HepG2 (cell line): ENCODE data around the gene SFT2D1. TPM values are rescaled to one million over a fixed set of nuclear protein-coding genes. Genes with fewer than 3 reads are reported as not detected.

Source experiments
- CREB1 ChIP-seq, 2 experiments: fragments of 450-650 bp in 1 of 2; IDR thresholded peaks; 2 replicates each; pipeline ENCODE4 v1.6.1; 2016 to 2017; ENCODE audit warnings: control low read depth in 1 of 2, mild to moderate bottlenecking in 1 of 2, missing compliant biosample characterization in 1 of 2, missing genetic modification characterization in 1 of 2
- FOXC1 ChIP-seq: sonication (generic); formaldehyde crosslinking; IDR thresholded peaks from 2 replicates; pipeline ENCODE4 v1.8.0; 2022; ENCODE audit warnings: mild to moderate bottlenecking, missing genetic modification reagents, borderline replicate concordance
- FOXK1 ChIP-seq: sonication (generic); formaldehyde crosslinking; IDR thresholded peaks from 2 replicates; pipeline ENCODE4 v1.4.0; 2020; ENCODE audit warnings: low read depth, missing genetic modification reagents, borderline replicate concordance
- HHEX ChIP-seq: IDR thresholded peaks from 2 replicates; pipeline ENCODE4 v1.6.1; 2016; ENCODE audit warnings: control low read depth
- MXD4 ChIP-seq: IDR thresholded peaks from 2 replicates; pipeline ENCODE4 v1.6.1; 2016; ENCODE audit warnings: mild to moderate bottlenecking, missing biosample characterization, missing genetic modification reagents
- NFIB ChIP-seq: sonication (generic); formaldehyde crosslinking; IDR thresholded peaks from 2 replicates; pipeline ENCODE4 v1.9.0; 2021; ENCODE audit warnings: missing genetic modification reagents, mild to moderate bottlenecking, borderline replicate concordance
- NFYB ChIP-seq: sonication (generic); formaldehyde crosslinking; IDR thresholded peaks from 2 replicates; pipeline ENCODE4 v1.4.0; 2020; ENCODE audit warnings: missing genetic modification reagents
- NONO ChIP-seq, 2 experiments: fragments of 450-650 bp in 1 of 2; sonication (generic) in 1 of 2; formaldehyde crosslinking in 1 of 2; IDR thresholded peaks in 1 of 2; conservative IDR thresholded peaks in 1 of 2; 2 replicates each; pipeline versions ENCODE4 v1.6.1 to v1.8.0; 2017 to 2022; ENCODE audit warnings: mild to moderate bottlenecking in 1 of 2, missing genetic modification reagents in 1 of 2, moderate library complexity in 1 of 2
- SKI ChIP-seq: fragments of 450-650 bp; IDR thresholded peaks from one replicate; pipeline ENCODE4 v1.6.1; 2018; ENCODE audit warnings: mild to moderate bottlenecking; ENCODE audit not compliant: partially characterized antibody
- SOX5 ChIP-seq: IDR thresholded peaks from 2 replicates; pipeline ENCODE4 v1.6.1; 2016; ENCODE audit warnings: borderline replicate concordance
- U2AF1 ChIP-seq: fragments of 200-400 bp; formaldehyde crosslinking; optimal IDR thresholded peaks from 2 replicates; pipeline ENCODE3; 2017; ENCODE audit warnings: mild to moderate bottlenecking, low read depth, low read length
- U2AF2 ChIP-seq: fragments of 200-400 bp; formaldehyde crosslinking; IDR thresholded peaks from 2 replicates; pipeline ENCODE4 v1.6.1; 2017; ENCODE audit warnings: low read depth, mild to moderate bottlenecking, low read length
- ZFP36L2 ChIP-seq: sonication (generic); formaldehyde crosslinking; IDR thresholded peaks from 2 replicates; pipeline ENCODE4 v1.4.0; 2020; ENCODE audit warnings: missing genetic modification reagents
- ZKSCAN1 ChIP-seq: fragments of 150-350 bp; IDR thresholded peaks from 2 replicates; pipeline ENCODE4 v1.6.1; 2014; ENCODE audit warnings: low read length
- ZKSCAN8 ChIP-seq: IDR thresholded peaks from 2 replicates; pipeline ENCODE4 v1.6.1; 2016; ENCODE audit warnings: borderline replicate concordance, missing genetic modification reagents, missing compliant biosample characterization
- ZMYM4 ChIP-seq: sonication (generic); formaldehyde crosslinking; IDR thresholded peaks from 2 replicates; pipeline ENCODE4 v1.8.1; 2023; ENCODE audit warnings: mild to moderate bottlenecking, missing genetic modification reagents
- polyA plus RNA-seq, 8 experiments: library from polyadenylated mRNA; depleted of rRNA in 3 of 8; stranded (reverse) in 7 of 8; unstranded in 1 of 8; fragments of >200 nt; fragmentation: Illumina TruSeq in 4 of 8; extraction: Trizol in 4 of 8; gene quantifications; 2 replicates each; pipeline versions ENCODE4 v1.2.1 to v1.2.3, GENCODE V29; 2011 to 2016; ENCODE audit warnings: low read depth in 4 of 8, missing spikeins in 1 of 8, mixed read lengths in 1 of 8; ENCODE audit not compliant: insufficient read depth in 1 of 8
- total RNA-seq, 5 experiments: library from RNA; depleted of rRNA; stranded (reverse); fragments of >200 nt; fragmentation: Illumina TruSeq; extraction: Trizol; gene quantifications; 2 replicates each; pipeline ENCODE4 v1.2.3, GENCODE V29; 2016; ENCODE audit warnings: low read depth in 1 of 5
- TF ChIP-seq, protein P1 (sequence below): sonication (generic); formaldehyde crosslinking; IDR thresholded peaks from 2 replicates; pipeline ENCODE4 v1.4.0; 2020; ENCODE audit warnings: missing genetic modification reagents, mild to moderate bottlenecking, borderline replicate concordance
- TF ChIP-seq, protein P2 (sequence below): sonication (generic); formaldehyde crosslinking; IDR thresholded peaks from 2 replicates; pipeline ENCODE4 v1.5.1; 2020; ENCODE audit warnings: mild to moderate bottlenecking, missing genetic modification reagents, moderate library complexity
- TF ChIP-seq, protein P3 (sequence below): sonication (generic); formaldehyde crosslinking; IDR thresholded peaks from 2 replicates; pipeline ENCODE4 v1.9.0; 2022; ENCODE audit warnings: low read depth, missing genetic modification reagents
- TF ChIP-seq, protein P4 (sequence below): sonication (generic); formaldehyde crosslinking; IDR thresholded peaks from 2 replicates; pipeline ENCODE4 v1.5.0; 2020; ENCODE audit warnings: missing genetic modification reagents

SFT2D1 gene
- total and polyA plus RNA-seq, 2 of the 13 experiments (the other 11 are each of a cell fraction or from before 2014, with no cell fraction given), result 115 to 147 TPM

DNA sequence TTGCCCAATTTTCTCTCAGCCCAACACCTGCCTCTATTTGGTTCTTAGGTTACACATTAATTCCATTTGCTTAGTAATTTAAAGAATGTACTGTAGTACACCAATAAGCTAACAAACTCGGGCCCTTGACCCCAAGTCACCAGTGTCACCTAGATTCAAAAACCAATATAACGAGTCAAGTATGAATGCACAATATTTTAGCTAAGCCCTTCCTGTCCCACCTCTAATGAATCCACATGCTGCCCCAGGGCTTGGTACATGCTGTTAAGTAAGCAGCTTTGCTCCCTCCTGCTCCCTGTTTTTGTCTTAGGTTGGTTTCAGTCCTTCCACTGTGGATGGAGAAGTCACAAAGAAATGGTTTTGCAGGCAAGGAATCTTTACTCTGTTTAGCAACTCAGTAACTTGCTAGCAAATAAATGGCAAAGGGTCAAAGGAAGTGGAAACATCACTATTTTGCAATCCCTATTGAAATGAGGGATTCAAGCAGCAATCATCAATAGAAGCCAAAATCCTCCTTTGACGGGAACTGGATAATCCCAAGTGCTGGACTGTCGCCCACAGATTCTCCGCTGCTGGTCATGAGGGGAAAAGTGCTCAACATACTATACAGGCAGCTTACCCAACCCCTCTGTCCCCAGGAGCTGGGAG lies 45.4 kb upstream of the SFT2D1 start (continued):
- TF ChIP-seq FOXC1 (no peak), ZFP36L2 (CRISPR knock-in tag) (no peak), NFIB (CRISPR knock-in tag) (no peak), ZKSCAN1 (no peak), ZKSCAN8 (0 out of 2 replicates have a peak, but pooled peaks have one; percentile 50), U2AF2 (no peak), MXD4 (CRISPR knock-in tag) (no peak; the same call in 1 of the 2 replicates), SOX5 (peak; percentile 82), U2AF1 (no peak), NONO (IDR thresholded peaks at IDR 0.05) (no peak), NONO (CRISPR knock-in tag; conservative IDR thresholded peaks at IDR 0.05) (no peak; the same call in 1 of the 2 replicates), HHEX (CRISPR knock-in tag) (peak; percentile 60), FOXK1 (CRISPR knock-in tag) (peak; percentile 77; the same call in 1 of the 2 replicates), CREB1 (IDR thresholded peaks at IDR 0.05) (no peak), CREB1 (CRISPR knock-in tag; IDR thresholded peaks at IDR 0.05) (peak; percentile 82), SKI (peak; percentile 49), ZMYM4 (peak; percentile 73), NFYB (CRISPR knock-in tag) (no peak)
- TF ChIP-seq, protein P1, sequence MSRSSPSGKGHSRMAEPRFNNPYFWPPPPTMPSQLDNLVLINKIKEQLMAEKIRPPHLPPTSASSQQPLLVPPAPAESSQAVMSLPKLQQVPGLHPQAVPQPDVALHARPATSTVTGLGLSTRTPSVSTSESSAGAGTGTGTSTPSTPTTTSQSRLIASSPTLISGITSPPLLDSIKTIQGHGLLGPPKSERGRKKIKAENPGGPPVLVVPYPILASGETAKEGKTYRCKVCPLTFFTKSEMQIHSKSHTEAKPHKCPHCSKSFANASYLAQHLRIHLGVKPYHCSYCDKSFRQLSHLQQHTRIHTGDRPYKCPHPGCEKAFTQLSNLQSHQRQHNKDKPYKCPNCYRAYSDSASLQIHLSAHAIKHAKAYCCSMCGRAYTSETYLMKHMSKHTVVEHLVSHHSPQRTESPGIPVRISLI (CRISPR knock-in tag), result 0 out of 2 replicates have a peak, but pooled peaks have one; percentile 15
- TF ChIP-seq, protein P2, sequence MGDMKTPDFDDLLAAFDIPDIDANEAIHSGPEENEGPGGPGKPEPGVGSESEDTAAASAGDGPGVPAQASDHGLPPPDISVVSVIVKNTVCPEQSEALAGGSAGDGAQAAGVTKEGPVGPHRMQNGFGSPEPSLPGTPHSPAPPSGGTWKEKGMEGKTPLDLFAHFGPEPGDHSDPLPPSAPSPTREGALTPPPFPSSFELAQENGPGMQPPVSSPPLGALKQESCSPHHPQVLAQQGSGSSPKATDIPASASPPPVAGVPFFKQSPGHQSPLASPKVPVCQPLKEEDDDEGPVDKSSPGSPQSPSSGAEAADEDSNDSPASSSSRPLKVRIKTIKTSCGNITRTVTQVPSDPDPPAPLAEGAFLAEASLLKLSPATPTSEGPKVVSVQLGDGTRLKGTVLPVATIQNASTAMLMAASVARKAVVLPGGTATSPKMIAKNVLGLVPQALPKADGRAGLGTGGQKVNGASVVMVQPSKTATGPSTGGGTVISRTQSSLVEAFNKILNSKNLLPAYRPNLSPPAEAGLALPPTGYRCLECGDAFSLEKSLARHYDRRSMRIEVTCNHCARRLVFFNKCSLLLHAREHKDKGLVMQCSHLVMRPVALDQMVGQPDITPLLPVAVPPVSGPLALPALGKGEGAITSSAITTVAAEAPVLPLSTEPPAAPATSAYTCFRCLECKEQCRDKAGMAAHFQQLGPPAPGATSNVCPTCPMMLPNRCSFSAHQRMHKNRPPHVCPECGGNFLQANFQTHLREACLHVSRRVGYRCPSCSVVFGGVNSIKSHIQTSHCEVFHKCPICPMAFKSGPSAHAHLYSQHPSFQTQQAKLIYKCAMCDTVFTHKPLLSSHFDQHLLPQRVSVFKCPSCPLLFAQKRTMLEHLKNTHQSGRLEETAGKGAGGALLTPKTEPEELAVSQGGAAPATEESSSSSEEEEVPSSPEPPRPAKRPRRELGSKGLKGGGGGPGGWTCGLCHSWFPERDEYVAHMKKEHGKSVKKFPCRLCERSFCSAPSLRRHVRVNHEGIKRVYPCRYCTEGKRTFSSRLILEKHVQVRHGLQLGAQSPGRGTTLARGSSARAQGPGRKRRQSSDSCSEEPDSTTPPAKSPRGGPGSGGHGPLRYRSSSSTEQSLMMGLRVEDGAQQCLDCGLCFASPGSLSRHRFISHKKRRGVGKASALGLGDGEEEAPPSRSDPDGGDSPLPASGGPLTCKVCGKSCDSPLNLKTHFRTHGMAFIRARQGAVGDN (CRISPR knock-in tag), result no peak
- TF ChIP-seq, protein P3, sequence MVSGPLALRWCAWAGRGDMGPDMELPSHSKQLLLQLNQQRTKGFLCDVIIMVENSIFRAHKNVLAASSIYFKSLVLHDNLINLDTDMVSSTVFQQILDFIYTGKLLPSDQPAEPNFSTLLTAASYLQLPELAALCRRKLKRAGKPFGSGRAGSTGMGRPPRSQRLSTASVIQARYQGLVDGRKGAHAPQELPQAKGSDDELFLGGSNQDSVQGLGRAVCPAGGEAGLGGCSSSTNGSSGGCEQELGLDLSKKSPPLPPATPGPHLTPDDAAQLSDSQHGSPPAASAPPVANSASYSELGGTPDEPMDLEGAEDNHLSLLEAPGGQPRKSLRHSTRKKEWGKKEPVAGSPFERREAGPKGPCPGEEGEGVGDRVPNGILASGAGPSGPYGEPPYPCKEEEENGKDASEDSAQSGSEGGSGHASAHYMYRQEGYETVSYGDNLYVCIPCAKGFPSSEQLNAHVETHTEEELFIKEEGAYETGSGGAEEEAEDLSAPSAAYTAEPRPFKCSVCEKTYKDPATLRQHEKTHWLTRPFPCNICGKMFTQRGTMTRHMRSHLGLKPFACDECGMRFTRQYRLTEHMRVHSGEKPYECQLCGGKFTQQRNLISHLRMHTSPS (CRISPR knock-in tag), result peak; percentile 47; the same call in 1 of the 2 replicates
- TF ChIP-seq, protein P4, sequence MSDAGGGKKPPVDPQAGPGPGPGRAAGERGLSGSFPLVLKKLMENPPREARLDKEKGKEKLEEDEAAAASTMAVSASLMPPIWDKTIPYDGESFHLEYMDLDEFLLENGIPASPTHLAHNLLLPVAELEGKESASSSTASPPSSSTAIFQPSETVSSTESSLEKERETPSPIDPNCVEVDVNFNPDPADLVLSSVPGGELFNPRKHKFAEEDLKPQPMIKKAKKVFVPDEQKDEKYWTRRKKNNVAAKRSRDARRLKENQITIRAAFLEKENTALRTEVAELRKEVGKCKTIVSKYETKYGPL (CRISPR knock-in tag), result peak; percentile 35; the same call in 1 of the 2 replicates
